GM18508 (cell line): ENCODE results near the gene GAS6.

Experiments
- ATAC-seq: cut with Tn5 transposase; IDR thresholded peaks from one replicate; pipeline ENCODE4 v1.9.1; 2021; ENCODE audit warnings: moderate number of reproducible peaks; ENCODE audit not compliant: insufficient read depth, unreplicated experiment

GAS6 gene

GRCh38 chr13:113854238-113855011 lies 9.5 kb downstream of the GAS6 start:
- ATAC-seq, result no peak

GRCh38 chr13:113853518-113854237 lies 10.2 kb downstream of the GAS6 start:
- ATAC-seq, result no peak

- ATAC-seq, result no peak
Observed at GRCh38 chr13:113852536-113853517, 11.0 kb downstream of the GAS6 start.

- no peak for ATAC-seq
Observed at GRCh38 chr13:113851826-113852535, 11.9 kb downstream of the GAS6 start.

- no peak for ATAC-seq
Observed at GRCh38 chr13:113851480-113851803, 12.4 kb downstream of the GAS6 start.

GRCh38 chr13:113850722-113851479 lies 13.0 kb downstream of the GAS6 start:
- no peak for ATAC-seq

- no peak for ATAC-seq
Observed at GRCh38 chr13:113849981-113850721, 13.7 kb downstream of the GAS6 start.

GRCh38 chr13:113849546-113849945 lies 14.3 kb downstream of the GAS6 start:
- ATAC-seq, result no peak

- ATAC-seq, result no peak
Observed at GRCh38 chr13:113848431-113849260, 15.2 kb downstream of the GAS6 start.

- ATAC-seq, result no peak
Observed at GRCh38 chr13:113848020-113848419, 15.9 kb downstream of the GAS6 start.

- ATAC-seq, result no peak
Observed at GRCh38 chr13:113846636-113847318, 17.1 kb downstream of the GAS6 start.

GRCh38 chr13:113845723-113846635 lies 17.9 kb downstream of the GAS6 start:
- no peak for ATAC-seq

- ATAC-seq, result no peak
Observed at GRCh38 chr13:113845055-113845454, 18.8 kb downstream of the GAS6 start.

- no peak for ATAC-seq
Observed at GRCh38 chr13:113843864-113844556, 19.9 kb downstream of the GAS6 start.

GRCh38 chr13:113843063-113843654 lies 20.7 kb downstream of the GAS6 start:
- no peak for ATAC-seq
